Measurements from ENCODE around the gene ADARB1.

GRCh38 chr21:45099571-45099970, 25.2 kb downstream of the ADARB1 start:
- TF ChIP-seq CTCF (IDR thresholded peaks at IDR 0.05; ENCODE audit: low read depth, low read length) (no peak), MYC (IDR thresholded peaks at IDR 0.05; ENCODE audit: low read depth, low read length) (no peak)

Data from NB4 (cell line).